Activated CD8-positive, alpha-beta memory T cell treated with anti-CD3 and anti-CD28 coated beads, Interleukin-2, amount 50 U/mL, for 1 hour (primary cell): Measurements from ENCODE around the gene AOPEP.
"Not testable (repeated sequence)": the region's sequence is repeated elsewhere in the genome, so short reads cannot be mapped to it uniquely, and the experiment has no call there.

Source experiments
- DNase-seq: peaks from one replicate; pipeline ENCODE4 v3.0.0-alpha.2; 2020; ENCODE audit errors: extremely low read depth

Gene AOPEP

GRCh38 chr9:94965631-94966030 is 239.1 kb downstream of the AOPEP start:
- not testable (repeated sequence) for DNase-seq

GRCh38 chr9:94966046-94966445 is 239.5 kb downstream of the AOPEP start:
- not testable (repeated sequence) for DNase-seq

- no peak for DNase-seq
Measured at GRCh38 chr9:94967482-94967881, 241.0 kb downstream of the AOPEP start.

GRCh38 chr9:94971378-94972131 is 245.1 kb downstream of the AOPEP start:
- DNase-seq, result no peak

GRCh38 chr9:94973451-94973941 is 247.0 kb downstream of the AOPEP start:
- no peak for DNase-seq

- DNase-seq, result no peak
Measured at GRCh38 chr9:94974154-94974879, 247.8 kb downstream of the AOPEP start.

- no peak for DNase-seq
Measured at GRCh38 chr9:94975480-94975879, 249.0 kb downstream of the AOPEP start.

- no peak for DNase-seq
Measured at GRCh38 chr9:94976077-94976476, 249.6 kb downstream of the AOPEP start.

- no peak for DNase-seq
Measured at GRCh38 chr9:94977416-94977815, 250.9 kb downstream of the AOPEP start.

- no peak for DNase-seq
Measured at GRCh38 chr9:94979904-94980507, 253.5 kb downstream of the AOPEP start.

- DNase-seq, result no peak
Measured at GRCh38 chr9:94980947-94981722, 254.6 kb downstream of the AOPEP start.

- no peak for DNase-seq
Measured at GRCh38 chr9:94981723-94982090, 255.2 kb downstream of the AOPEP start.

GRCh38 chr9:94982211-94982610 is 255.7 kb downstream of the AOPEP start:
- no peak for DNase-seq

- no peak for DNase-seq
Measured at GRCh38 chr9:94983552-94983951, 257.1 kb downstream of the AOPEP start.

GRCh38 chr9:94984891-94985476 is 258.5 kb downstream of the AOPEP start:
- DNase-seq, result no peak

GRCh38 chr9:94985649-94986048 is 259.1 kb downstream of the AOPEP start:
- no peak for DNase-seq

- DNase-seq, result no peak
Measured at GRCh38 chr9:94987731-94988130, 261.2 kb downstream of the AOPEP start.

- DNase-seq, result no peak
Measured at GRCh38 chr9:94990897-94991561, 264.5 kb downstream of the AOPEP start.

- DNase-seq, result no peak
Measured at GRCh38 chr9:94991961-94992907, 265.7 kb downstream of the AOPEP start.
